Measurements from ENCODE around the gene ATN1.

Gene ATN1

DNA sequence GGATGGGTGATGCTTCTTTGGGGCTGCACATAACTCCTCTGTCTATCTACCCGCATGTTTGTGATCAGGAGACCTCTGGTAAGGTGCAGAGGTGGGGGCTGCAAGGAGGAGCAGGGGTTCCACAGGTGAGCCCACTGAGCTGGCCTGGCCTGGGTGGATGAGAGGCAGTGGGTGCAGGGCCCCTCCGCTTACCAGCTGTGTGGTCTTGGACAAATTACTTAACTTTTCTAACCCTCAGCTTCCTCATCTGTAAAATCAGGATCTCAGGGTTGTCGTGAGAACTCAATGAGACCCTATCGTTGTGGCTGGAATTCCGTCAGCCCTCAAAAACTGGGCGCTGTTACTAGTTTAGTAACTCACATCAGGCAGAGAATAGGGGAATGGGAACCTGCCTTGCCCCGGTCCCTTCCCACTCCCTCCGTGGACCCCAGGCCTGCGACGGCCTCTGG is 30.9 kb downstream of the ATN1 start (continued):
- TF ChIP-seq, protein P1, sequence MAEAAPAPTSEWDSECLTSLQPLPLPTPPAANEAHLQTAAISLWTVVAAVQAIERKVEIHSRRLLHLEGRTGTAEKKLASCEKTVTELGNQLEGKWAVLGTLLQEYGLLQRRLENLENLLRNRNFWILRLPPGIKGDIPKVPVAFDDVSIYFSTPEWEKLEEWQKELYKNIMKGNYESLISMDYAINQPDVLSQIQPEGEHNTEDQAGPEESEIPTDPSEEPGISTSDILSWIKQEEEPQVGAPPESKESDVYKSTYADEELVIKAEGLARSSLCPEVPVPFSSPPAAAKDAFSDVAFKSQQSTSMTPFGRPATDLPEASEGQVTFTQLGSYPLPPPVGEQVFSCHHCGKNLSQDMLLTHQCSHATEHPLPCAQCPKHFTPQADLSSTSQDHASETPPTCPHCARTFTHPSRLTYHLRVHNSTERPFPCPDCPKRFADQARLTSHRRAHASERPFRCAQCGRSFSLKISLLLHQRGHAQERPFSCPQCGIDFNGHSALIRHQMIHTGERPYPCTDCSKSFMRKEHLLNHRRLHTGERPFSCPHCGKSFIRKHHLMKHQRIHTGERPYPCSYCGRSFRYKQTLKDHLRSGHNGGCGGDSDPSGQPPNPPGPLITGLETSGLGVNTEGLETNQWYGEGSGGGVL (tag by site-specific recombination; IDR thresholded peaks at IDR 0.05) = no peak
- no peak for TF ChIP-seq ZNF184 (tag by site-specific recombination; IDR thresholded peaks at IDR 0.05)
- no peak for TF ChIP-seq ZNF155 (tag by site-specific recombination; IDR thresholded peaks at IDR 0.05)
- TF ChIP-seq, protein P2, sequence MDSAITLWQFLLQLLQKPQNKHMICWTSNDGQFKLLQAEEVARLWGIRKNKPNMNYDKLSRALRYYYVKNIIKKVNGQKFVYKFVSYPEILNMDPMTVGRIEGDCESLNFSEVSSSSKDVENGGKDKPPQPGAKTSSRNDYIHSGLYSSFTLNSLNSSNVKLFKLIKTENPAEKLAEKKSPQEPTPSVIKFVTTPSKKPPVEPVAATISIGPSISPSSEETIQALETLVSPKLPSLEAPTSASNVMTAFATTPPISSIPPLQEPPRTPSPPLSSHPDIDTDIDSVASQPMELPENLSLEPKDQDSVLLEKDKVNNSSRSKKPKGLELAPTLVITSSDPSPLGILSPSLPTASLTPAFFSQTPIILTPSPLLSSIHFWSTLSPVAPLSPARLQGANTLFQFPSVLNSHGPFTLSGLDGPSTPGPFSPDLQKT (IDR thresholded peaks at IDR 0.05; ENCODE audit: borderline replicate concordance, low read depth, low read length) = no peak
- TF ChIP-seq, protein P3, sequence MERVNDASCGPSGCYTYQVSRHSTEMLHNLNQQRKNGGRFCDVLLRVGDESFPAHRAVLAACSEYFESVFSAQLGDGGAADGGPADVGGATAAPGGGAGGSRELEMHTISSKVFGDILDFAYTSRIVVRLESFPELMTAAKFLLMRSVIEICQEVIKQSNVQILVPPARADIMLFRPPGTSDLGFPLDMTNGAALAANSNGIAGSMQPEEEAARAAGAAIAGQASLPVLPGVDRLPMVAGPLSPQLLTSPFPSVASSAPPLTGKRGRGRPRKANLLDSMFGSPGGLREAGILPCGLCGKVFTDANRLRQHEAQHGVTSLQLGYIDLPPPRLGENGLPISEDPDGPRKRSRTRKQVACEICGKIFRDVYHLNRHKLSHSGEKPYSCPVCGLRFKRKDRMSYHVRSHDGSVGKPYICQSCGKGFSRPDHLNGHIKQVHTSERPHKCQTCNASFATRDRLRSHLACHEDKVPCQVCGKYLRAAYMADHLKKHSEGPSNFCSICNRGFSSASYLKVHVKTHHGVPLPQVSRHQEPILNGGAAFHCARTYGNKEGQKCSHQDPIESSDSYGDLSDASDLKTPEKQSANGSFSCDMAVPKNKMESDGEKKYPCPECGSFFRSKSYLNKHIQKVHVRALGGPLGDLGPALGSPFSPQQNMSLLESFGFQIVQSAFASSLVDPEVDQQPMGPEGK (tag by site-specific recombination; IDR thresholded peaks at IDR 0.05) = no peak
- TF ChIP-seq ZNF560 (tag by site-specific recombination; IDR thresholded peaks at IDR 0.05; ENCODE audit: borderline replicate concordance) = no peak
- no peak for TF ChIP-seq RBAK (tag by site-specific recombination; IDR thresholded peaks at IDR 0.05)
- no peak for TF ChIP-seq ZNF701 (tag by site-specific recombination; IDR thresholded peaks at IDR 0.05)

DNA sequence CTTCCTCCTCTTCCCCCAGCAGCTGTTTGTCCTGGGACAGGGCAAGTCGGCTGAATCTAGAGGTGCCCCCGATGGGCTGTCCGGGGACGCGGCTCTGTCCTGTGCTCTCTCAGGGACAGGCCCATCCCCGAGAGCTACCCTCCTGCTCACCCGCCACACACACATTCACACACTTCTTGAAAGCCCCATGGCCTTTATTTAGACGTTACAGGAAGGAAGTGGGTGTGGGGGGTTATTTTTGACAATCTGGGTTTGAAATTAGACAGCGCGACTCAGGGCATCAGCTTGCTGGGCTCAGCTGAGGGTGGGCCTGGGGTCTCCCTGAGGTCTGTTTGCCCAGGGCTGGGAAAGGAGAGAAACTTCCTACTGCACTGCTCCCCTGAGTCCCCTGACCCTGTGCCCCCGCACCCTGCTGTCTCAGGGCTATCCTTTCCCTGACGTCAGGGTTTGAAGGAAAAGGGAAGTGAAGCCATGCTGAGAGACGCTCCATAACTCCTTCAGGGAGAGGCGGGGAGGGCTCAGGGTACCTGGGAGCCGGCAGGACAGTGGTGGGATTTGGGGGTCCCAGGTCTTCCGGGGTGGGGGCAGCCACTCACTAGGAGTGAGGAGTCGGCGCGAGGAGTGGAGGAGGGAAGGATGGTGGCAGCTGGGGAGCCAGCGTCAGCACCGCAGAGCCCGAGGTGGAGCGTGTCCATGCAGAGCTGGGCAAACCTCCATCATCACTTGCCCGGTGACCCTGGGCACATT is 31.5 kb downstream of the ATN1 start:
- H3K4me3 ChIP-seq (ENCODE audit: low read depth, low read length) = no peak overlapping the region
- peaks cover 0 to 4% of the 10 kb centered on the region in 2 experiments; a peak in 1 of 3 replicates for H3K36me3 ChIP-seq (ENCODE audit: control insufficient read depth in 2 of 2, insufficient read depth in 1 of 2, low read length in 2 of 2)
- TF ChIP-seq ZNF174 (tag by site-specific recombination; IDR thresholded peaks at IDR 0.05) = no peak
- no peak for TF ChIP-seq ZNF211 (tag by site-specific recombination; IDR thresholded peaks at IDR 0.05; ENCODE audit: low read depth)
- TF ChIP-seq, protein P4, sequence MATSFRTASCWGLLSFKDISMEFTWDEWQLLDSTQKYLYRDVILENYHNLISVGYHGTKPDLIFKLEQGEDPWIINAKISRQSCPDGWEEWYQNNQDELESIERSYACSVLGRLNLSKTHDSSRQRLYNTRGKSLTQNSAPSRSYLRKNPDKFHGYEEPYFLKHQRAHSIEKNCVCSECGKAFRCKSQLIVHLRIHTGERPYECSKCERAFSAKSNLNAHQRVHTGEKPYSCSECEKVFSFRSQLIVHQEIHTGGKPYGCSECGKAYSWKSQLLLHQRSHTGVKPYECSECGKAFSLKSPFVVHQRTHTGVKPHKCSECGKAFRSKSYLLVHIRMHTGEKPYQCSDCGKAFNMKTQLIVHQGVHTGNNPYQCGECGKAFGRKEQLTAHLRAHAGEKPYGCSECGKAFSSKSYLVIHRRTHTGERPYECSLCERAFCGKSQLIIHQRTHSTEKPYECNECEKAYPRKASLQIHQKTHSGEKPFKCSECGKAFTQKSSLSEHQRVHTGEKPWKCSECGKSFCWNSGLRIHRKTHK (tag by site-specific recombination; IDR thresholded peaks at IDR 0.05) = no peak
- no peak for TF ChIP-seq ZNF146 (tag by site-specific recombination; IDR thresholded peaks at IDR 0.05)
- TF ChIP-seq, protein P5, sequence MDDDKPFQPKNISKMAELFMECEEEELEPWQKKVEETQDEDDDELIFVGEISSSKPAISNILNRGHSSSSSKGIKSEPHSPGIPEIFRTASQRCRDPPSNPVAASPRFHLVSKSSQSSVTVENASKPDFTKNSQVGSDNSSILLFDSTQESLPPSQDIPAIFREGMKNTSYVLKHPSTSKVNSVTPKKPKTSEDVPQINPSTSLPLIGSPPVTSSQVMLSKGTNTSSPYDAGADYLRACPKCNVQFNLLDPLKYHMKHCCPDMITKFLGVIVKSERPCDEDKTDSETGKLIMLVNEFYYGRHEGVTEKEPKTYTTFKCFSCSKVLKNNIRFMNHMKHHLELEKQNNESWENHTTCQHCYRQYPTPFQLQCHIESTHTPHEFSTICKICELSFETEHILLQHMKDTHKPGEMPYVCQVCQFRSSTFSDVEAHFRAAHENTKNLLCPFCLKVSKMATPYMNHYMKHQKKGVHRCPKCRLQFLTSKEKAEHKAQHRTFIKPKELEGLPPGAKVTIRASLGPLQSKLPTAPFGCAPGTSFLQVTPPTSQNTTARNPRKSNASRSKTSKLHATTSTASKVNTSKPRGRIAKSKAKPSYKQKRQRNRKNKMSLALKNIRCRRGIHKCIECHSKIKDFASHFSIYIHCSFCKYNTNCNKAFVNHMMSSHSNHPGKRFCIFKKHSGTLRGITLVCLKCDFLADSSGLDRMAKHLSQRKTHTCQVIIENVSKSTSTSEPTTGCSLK (tag by site-specific recombination; IDR thresholded peaks at IDR 0.05) = no peak
- no peak for TF ChIP-seq ZNF610 (tag by site-specific recombination; IDR thresholded peaks at IDR 0.05; ENCODE audit: borderline replicate concordance)
- no peak for TF ChIP-seq ZNF560 (tag by site-specific recombination; IDR thresholded peaks at IDR 0.05; ENCODE audit: borderline replicate concordance)
- TF ChIP-seq, protein P6, sequence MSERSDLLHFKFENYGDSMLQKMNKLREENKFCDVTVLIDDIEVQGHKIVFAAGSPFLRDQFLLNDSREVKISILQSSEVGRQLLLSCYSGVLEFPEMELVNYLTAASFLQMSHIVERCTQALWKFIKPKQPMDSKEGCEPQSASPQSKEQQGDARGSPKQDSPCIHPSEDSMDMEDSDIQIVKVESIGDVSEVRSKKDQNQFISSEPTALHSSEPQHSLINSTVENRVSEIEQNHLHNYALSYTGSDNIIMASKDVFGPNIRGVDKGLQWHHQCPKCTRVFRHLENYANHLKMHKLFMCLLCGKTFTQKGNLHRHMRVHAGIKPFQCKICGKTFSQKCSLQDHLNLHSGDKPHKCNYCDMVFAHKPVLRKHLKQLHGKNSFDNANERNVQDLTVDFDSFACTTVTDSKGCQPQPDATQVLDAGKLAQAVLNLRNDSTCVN (tag by site-specific recombination; optimal IDR thresholded peaks at IDR 0.05) = no peak
- no peak for TF ChIP-seq SETDB1 (IDR thresholded peaks at IDR 0.05; ENCODE audit: insufficient read length, low read length)
- TF ChIP-seq ZNF701 (tag by site-specific recombination; IDR thresholded peaks at IDR 0.05) = no peak
- H3K27ac ChIP-seq (ENCODE audit: extremely low read depth, low read depth, low read length) = no peak overlapping the region
- ChIA-PET CTCF (interaction anchor here (6.6 to 7.7 kb wide), 2 partner anchors 14 to 35 kb away, joined by 52 to 138 read pairs; partner anchors contain the start of genes C12orf57 and RNU7-1), POLR2A (interaction anchor here (0.7 to 3.2 kb wide), 4 partner anchors 13 to 92 kb away, joined by 3 to 22 read pairs (median 4); partner anchors contain the start of genes C12orf57, RNU7-1 and TPI1)
- peaks cover 2% of the 10 kb centered on the region; the same call in 1 of the 2 replicates for H3K4me1 ChIP-seq (ENCODE audit: control insufficient read depth, insufficient read depth, low read length)
- no peaks in the 10 kb centered on the region for H3K9me3 ChIP-seq (ENCODE audit: control insufficient read depth, insufficient read depth, low read depth, low read length)
